Adrenal gland (tissue), 5 donors: ENCODE results near the gene CHRNA7.

Experiments
- CTCF ChIP-seq, 6 experiments: fragments of 450-650 bp in 4 of 6; fragments of 200-600 bp in 2 of 6; sonication (generic) in 1 of 6; IDR thresholded peaks; 1 replicate in 5 of 6; 2 replicates in 1 of 6; pipeline versions ENCODE4 v1.5.1 to v1.8.0; 2016 to 2021; ENCODE audit warnings: antibody characterized with exemption in 6 of 6, mild to moderate bottlenecking in 2 of 6, moderate library complexity in 1 of 6
- POLR2A ChIP-seq, 2 donors: fragments of 450-650 bp; IDR thresholded peaks; one replicate each; pipeline ENCODE4 v1.6.1; 2017; ENCODE audit warnings: antibody characterized with exemption in 2 of 2, mild to moderate bottlenecking in 2 of 2, moderate library complexity in 1 of 2
- donor health status: DM: no; HTN: no; CAD: no.

- no peak for TF ChIP-seq CTCF (IDR thresholded peaks at IDR 0.05)
- TF ChIP-seq POLR2A (IDR thresholded peaks at IDR 0.05): no peak
Measured at GRCh38 chr15:32122013-32122412, 91.7 kb downstream of the CHRNA7 start.
